Measurements from ENCODE around the gene COX4I1. TPM values are rescaled to one million over a fixed set of nuclear protein-coding genes. Genes with fewer than 3 reads are reported as not detected.
A peak's percentile ranks its signal among the peaks of the same experiment; 100 is the strongest.

Gene COX4I1
- total and polyA plus RNA-seq, 7 experiments from 2014 or later, result 479 to 1,303 (median 677) TPM

DNA sequence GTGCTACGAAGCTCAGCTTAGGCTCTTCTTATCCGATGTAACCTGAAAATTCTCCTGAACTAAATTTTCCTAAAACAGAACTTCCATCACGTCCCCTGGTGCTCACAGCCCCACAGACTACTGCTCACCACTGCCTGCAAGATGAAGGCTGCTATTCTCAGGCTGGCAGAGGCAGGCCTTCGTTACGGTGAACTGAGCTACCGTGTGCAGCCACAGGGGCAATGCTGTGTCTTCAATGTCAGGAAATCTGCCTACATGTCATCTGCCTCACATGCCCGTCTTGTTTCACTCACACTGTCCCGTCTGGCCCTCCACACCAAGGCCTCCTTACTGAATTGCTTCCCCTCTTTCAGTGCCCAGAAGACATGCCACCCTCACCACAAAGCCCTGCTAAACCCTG lies 16.1 kb upstream of the COX4I1 start:
- DNase-seq, result no peak
- Mint-ChIP-seq H3K4me1 (peaks cover 0 to 17% (median 6%) of the 10 kb centered on the region in 7 donors), H3K27me3 (no peaks in the 10 kb centered on the region), H3K27ac (peak overlapping the region in 5 of 9 donors; percentile 17 to 68 (median 48)), H3K9me3 (peaks cover 0 to 1% (median 0%) of the 10 kb centered on the region in 11 donors), H3K36me3 (peaks cover 9 to 50% (median 22%) of the 10 kb centered on the region in 5 donors), H3K4me3 (no peak overlapping the region)
- ChIA-PET POLR2A (no interaction called here), CTCF (no interaction called here)
- no peak for ATAC-seq
- intact Hi-C loops (cut with micrococcal nuclease), result no loop called here
- Histone ChIP-seq H3K4me1 (ENCODE audit: control insufficient read depth in 2 of 2, insufficient read depth in 2 of 2, low read length in 2 of 2) (no peaks in the 10 kb centered on the region), H3K9me3 (ENCODE audit: control insufficient read depth in 2 of 3, low read length in 3 of 3) (no peaks in the 10 kb centered on the region), H3K27me3 (ENCODE audit: control insufficient read depth in 2 of 2, insufficient read depth in 2 of 2, low read length in 2 of 2) (no peaks in the 10 kb centered on the region), H3K36me3 (ENCODE audit: control insufficient read depth in 2 of 3, insufficient read depth in 3 of 3, low read length in 3 of 3) (peaks cover 13 to 87% (median 17%) of the 10 kb centered on the region in 3 experiments), H3K27ac (ENCODE audit: low read depth, low read length) (no peak overlapping the region), H3K4me3 (ENCODE audit: low read length) (no peak overlapping the region)

DNA sequence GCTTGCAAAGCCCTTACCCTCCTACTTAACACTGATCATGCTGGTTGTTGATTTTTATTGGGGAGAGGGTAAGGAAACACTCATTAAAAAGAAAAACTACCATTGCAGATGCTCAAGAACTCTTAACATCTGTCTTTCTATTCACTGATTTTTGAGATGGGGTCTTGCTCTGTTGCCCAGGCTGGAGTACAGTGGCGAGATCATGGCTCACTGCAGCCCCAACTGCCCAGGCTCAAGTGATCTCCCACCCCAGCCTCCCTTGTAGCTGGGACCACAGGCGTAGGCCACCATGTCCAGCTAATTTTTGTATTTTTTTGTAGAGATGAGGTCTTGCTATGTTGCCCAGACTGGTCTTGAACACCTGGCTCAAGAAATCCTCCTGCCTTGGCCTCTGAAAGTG lies 14.7 kb upstream of the COX4I1 start:
- ChIA-PET CTCF (no interaction called here), POLR2A (no interaction called here)
- H3K4me1 Mint-ChIP-seq, result peaks cover 5 to 30% (median 17%) of the 10 kb centered on the region in 7 donors
- intact Hi-C loops (cut with micrococcal nuclease), result no loop called here
- ATAC-seq (no peak), DNase-seq (no peak)
- H3K36me3 ChIP-seq (ENCODE audit: control insufficient read depth in 2 of 3, insufficient read depth in 3 of 3, low read length in 3 of 3), result peaks cover 13 to 80% (median 15%) of the 10 kb centered on the region in 3 experiments
- peaks cover 0 to 1% (median 0%) of the 10 kb centered on the region in 11 donors for H3K9me3 Mint-ChIP-seq
- no peak overlapping the region for H3K27ac ChIP-seq (ENCODE audit: low read depth, low read length)
- no peaks in the 10 kb centered on the region for H3K27me3 ChIP-seq (ENCODE audit: control insufficient read depth in 2 of 2, insufficient read depth in 2 of 2, low read length in 2 of 2)
- no peaks in the 10 kb centered on the region for H3K27me3 Mint-ChIP-seq
- H3K9me3 ChIP-seq (ENCODE audit: control insufficient read depth in 2 of 3, low read length in 3 of 3), result no peaks in the 10 kb centered on the region
- H3K36me3 Mint-ChIP-seq, result peaks cover 6 to 48% (median 24%) of the 10 kb centered on the region in 5 donors
- no peak overlapping the region for H3K4me3 ChIP-seq (ENCODE audit: low read length)
- peaks cover 0 to 6% of the 10 kb centered on the region in 2 donors for H3K4me1 ChIP-seq (ENCODE audit: control insufficient read depth in 2 of 2, insufficient read depth in 2 of 2, low read length in 2 of 2)
- H3K4me3 Mint-ChIP-seq, result no peak overlapping the region
- no peak overlapping the region for H3K27ac Mint-ChIP-seq

DNA sequence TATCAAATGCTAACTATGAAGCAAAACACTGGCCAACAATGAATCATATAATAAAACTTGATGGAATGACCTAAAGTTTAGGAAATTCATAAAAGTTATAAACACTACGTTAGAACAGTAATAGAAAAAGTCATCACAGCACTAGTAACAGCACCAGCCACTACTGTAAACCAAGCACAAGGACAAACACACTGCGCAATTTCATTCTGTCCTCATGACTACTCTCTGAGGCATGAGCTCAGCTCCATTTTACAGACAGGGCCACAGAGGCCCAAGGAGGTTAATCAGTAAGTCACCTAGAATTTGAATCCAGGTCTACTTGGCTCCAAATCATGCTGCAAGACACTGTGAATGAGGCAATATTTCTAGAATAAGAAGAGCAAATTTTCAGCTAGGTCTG lies 13.6 kb upstream of the COX4I1 start:
- H3K4me1 ChIP-seq (ENCODE audit: control insufficient read depth in 2 of 2, insufficient read depth in 2 of 2, low read length in 2 of 2), result peaks cover 0 to 16% of the 10 kb centered on the region in 2 donors
- H3K36me3 ChIP-seq (ENCODE audit: control insufficient read depth in 2 of 3, insufficient read depth in 3 of 3, low read length in 3 of 3), result peaks cover 13 to 69% (median 15%) of the 10 kb centered on the region in 3 experiments
- POLR2A ChIA-PET, result no interaction called here
- Mint-ChIP-seq H3K4me1 (peaks cover 12 to 42% (median 28%) of the 10 kb centered on the region in 7 donors), H3K27me3 (no peaks in the 10 kb centered on the region), H3K4me3 (no peak overlapping the region), H3K27ac (peak overlapping the region in 4 of 9 donors; percentile 6 to 69 (median 26)), H3K9me3 (peaks cover 0 to 1% (median 0%) of the 10 kb centered on the region in 11 donors), H3K36me3 (peaks cover 3 to 47% (median 19%) of the 10 kb centered on the region in 5 donors)
- intact Hi-C loops (cut with micrococcal nuclease), result no loop called here
- CTCF ChIA-PET, result interaction anchor here (0.7 kb wide), 1 partner anchor 1627 kb away, joined by 3 read pairs; no protein-coding TSS in a partner anchor
- no peaks in the 10 kb centered on the region for H3K27me3 ChIP-seq (ENCODE audit: control insufficient read depth in 2 of 2, insufficient read depth in 2 of 2, low read length in 2 of 2)
- no peak overlapping the region for H3K27ac ChIP-seq (ENCODE audit: low read depth, low read length)
- no peak overlapping the region for H3K4me3 ChIP-seq (ENCODE audit: low read length)
- DNase-seq (no peak), ATAC-seq (no peak)
- no peaks in the 10 kb centered on the region for H3K9me3 ChIP-seq (ENCODE audit: control insufficient read depth in 2 of 3, low read length in 3 of 3)

DNA sequence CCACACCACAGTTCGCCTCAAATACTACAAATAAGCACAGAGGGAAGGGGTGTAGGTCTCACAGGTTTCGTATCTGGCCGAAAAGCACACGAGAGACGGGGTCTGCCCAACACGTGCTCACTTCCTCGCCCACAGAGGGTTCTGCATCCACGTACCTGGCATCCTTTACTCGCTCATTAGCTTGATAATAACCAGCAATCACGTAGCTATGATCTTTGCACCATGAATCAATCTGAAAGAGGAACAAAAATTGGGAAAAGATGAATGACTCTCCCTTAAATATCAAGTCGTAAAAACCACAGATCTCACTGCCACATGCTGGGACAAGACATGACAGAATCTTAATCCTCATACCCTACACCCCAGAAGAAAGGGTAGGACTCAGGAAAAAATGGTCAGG lies 10.7 kb upstream of the COX4I1 start:
- peaks cover 16 to 66% (median 37%) of the 10 kb centered on the region in 5 donors for H3K36me3 Mint-ChIP-seq
- DNase-seq, result no peak
- CTCF ChIA-PET, result interaction anchor here (1.0 to 1.2 kb wide), 2 partner anchors 30 to 37 kb away, joined by 3 read pairs; no protein-coding TSS in a partner anchor

DNA sequence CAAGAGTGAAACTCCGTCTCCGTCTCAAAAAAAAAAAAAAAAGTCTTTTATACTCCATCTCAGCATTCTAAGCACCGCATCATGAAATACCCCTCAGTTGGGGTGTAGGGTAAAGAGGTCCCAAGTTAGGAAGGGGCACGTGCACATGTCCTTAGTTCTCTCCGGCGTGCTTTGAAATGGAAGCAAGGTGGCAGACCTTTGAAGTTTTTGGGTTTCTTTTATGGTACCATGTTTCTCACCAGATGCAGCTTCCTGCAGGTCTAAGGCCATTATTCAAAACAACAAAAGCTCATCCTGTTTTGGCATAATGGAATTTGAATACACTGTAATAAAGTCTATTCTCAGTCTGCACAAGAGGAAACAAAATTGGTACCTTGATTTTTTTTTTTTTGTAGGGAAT lies 9.7 kb upstream of the COX4I1 start:
- intact Hi-C loops (cut with micrococcal nuclease), result loop anchor here in 1 of 2 donors (1.0 kb wide), 1 partner anchor 10 kb away; the partner anchor contains the start of genes COX4I1 and EMC8
- no peak overlapping the region for H3K27ac ChIP-seq (ENCODE audit: low read depth, low read length)
- H3K36me3 ChIP-seq (ENCODE audit: control insufficient read depth in 2 of 3, insufficient read depth in 3 of 3, low read length in 3 of 3), result peaks cover 13 to 70% (median 20%) of the 10 kb centered on the region in 3 experiments
- no peak overlapping the region for H3K4me3 ChIP-seq (ENCODE audit: low read length)
- Mint-ChIP-seq H3K36me3 (peaks cover 16 to 72% (median 37%) of the 10 kb centered on the region in 5 donors), H3K9me3 (peaks cover 0 to 5% (median 0%) of the 10 kb centered on the region in 11 donors), H3K27ac (peak overlapping the region in 8 of 9 donors; percentile 41 to 89 (median 69)), H3K4me1 (peaks cover 12 to 75% (median 56%) of the 10 kb centered on the region in 7 donors), H3K4me3 (peak overlapping the region in 9 of 10 donors; percentile 39 to 73 (median 65)), H3K27me3 (no peaks in the 10 kb centered on the region)
- no peaks in the 10 kb centered on the region for H3K9me3 ChIP-seq (ENCODE audit: control insufficient read depth in 2 of 3, low read length in 3 of 3)
- CTCF ChIA-PET, result interaction anchor here (0.6 kb wide), 2 partner anchors 11 to 31 kb away, joined by 3 to 6 read pairs; no protein-coding TSS in a partner anchor
- H3K27me3 ChIP-seq (ENCODE audit: control insufficient read depth in 2 of 2, insufficient read depth in 2 of 2, low read length in 2 of 2), result no peaks in the 10 kb centered on the region
- peaks cover 0 to 16% of the 10 kb centered on the region in 2 donors for H3K4me1 ChIP-seq (ENCODE audit: control insufficient read depth in 2 of 2, insufficient read depth in 2 of 2, low read length in 2 of 2)
- ATAC-seq (peak; percentile 27), DNase-seq (peak in 6 of 9 donors; percentile 16 to 38 (median 27))
- POLR2A ChIA-PET, result interaction anchor here (0.7 to 1.1 kb wide), 2 partner anchors 9 to 11 kb away, joined by 3 to 4 read pairs; no protein-coding TSS in a partner anchor

More for the DNA sequence above, 10.7 kb upstream of the COX4I1 start:
- H3K9me3 ChIP-seq (ENCODE audit: control insufficient read depth in 2 of 3, low read length in 3 of 3), result no peaks in the 10 kb centered on the region
- peaks cover 0 to 5% (median 0%) of the 10 kb centered on the region in 11 donors for H3K9me3 Mint-ChIP-seq
- no peak overlapping the region for H3K27ac ChIP-seq (ENCODE audit: low read depth, low read length)
- ATAC-seq, result no peak
- H3K27me3 Mint-ChIP-seq, result no peaks in the 10 kb centered on the region
- no peaks in the 10 kb centered on the region for H3K27me3 ChIP-seq (ENCODE audit: control insufficient read depth in 2 of 2, insufficient read depth in 2 of 2, low read length in 2 of 2)
- peaks cover 12 to 69% (median 50%) of the 10 kb centered on the region in 7 donors for H3K4me1 Mint-ChIP-seq
- intact Hi-C loops (cut with micrococcal nuclease), result no loop called here
- H3K4me1 ChIP-seq (ENCODE audit: control insufficient read depth in 2 of 2, insufficient read depth in 2 of 2, low read length in 2 of 2), result peaks cover 0 to 16% of the 10 kb centered on the region in 2 donors
- no peak overlapping the region for H3K4me3 ChIP-seq (ENCODE audit: low read length)
- peak overlapping the region in 3 of 10 donors; percentile 16 to 59 (median 23) for H3K4me3 Mint-ChIP-seq
- peaks cover 13 to 65% (median 20%) of the 10 kb centered on the region in 3 experiments for H3K36me3 ChIP-seq (ENCODE audit: control insufficient read depth in 2 of 3, insufficient read depth in 3 of 3, low read length in 3 of 3)
- POLR2A ChIA-PET, result no interaction called here
- peak overlapping the region in 4 of 9 donors; percentile 5 to 89 (median 61) for H3K27ac Mint-ChIP-seq

DNA sequence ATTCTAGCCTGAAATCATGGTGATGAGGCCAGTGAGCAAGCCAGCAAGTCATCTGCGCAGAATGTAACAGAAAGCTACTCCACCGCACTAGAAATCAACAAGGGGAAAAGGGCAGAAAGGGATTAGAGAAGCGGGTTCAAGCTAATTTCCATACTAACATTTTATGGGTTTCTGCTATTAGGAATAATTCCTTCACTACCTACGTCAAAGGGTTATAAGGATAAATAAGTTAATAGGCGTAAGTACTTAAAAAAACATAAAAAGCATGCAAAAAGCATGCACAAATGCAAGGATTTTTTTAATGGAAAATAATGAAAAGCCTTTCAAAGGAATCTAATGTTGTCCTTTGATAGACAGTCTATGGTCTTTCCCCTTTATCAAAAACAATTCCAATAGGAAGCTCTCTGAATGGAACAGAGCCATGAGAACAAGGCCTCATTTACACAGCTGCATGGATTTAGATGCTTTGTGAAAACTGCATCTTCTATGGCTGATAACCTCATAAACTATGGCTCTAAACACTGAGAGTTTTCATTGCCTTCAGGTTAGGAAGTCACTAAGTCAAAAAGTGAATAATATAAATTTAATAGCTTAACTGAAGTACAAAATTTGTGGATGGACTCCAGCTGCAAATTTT lies 5.7 kb upstream of the COX4I1 start:
- Mint-ChIP-seq H3K27me3 (no peaks in the 10 kb centered on the region), H3K4me1 (peaks cover 35 to 92% (median 80%) of the 10 kb centered on the region in 7 donors), H3K36me3 (peaks cover 19 to 68% (median 44%) of the 10 kb centered on the region in 5 donors), H3K27ac (peak overlapping the region in 1 of 9 donors; percentile 59), H3K4me3 (no peak overlapping the region), H3K9me3 (peaks cover 0 to 5% (median 0%) of the 10 kb centered on the region in 11 donors)
- H3K4me3 ChIP-seq (ENCODE audit: low read length), result no peak overlapping the region
- H3K36me3 ChIP-seq (ENCODE audit: control insufficient read depth in 2 of 3, insufficient read depth in 3 of 3, low read length in 3 of 3), result peaks cover 4 to 59% (median 5%) of the 10 kb centered on the region in 3 experiments
- H3K27ac ChIP-seq (ENCODE audit: low read depth, low read length), result no peak overlapping the region
- no peak for DNase-seq
- peaks cover 14 to 27% of the 10 kb centered on the region in 2 donors for H3K4me1 ChIP-seq (ENCODE audit: control insufficient read depth in 2 of 2, insufficient read depth in 2 of 2, low read length in 2 of 2)
- no peaks in the 10 kb centered on the region for H3K9me3 ChIP-seq (ENCODE audit: control insufficient read depth in 2 of 3, low read length in 3 of 3)
- CTCF ChIA-PET, result no interaction called here
- POLR2A ChIA-PET, result interaction anchor here (1.6 kb wide), 1 partner anchor 9 kb away, joined by 3 read pairs; no protein-coding TSS in a partner anchor
- intact Hi-C loops (cut with micrococcal nuclease), result no loop called here
- ATAC-seq, result no peak
- no peaks in the 10 kb centered on the region for H3K27me3 ChIP-seq (ENCODE audit: control insufficient read depth in 2 of 2, insufficient read depth in 2 of 2, low read length in 2 of 2)
